ENCODE results near the gene PTGIR. TPM values are rescaled to one million over a fixed set of nuclear protein-coding genes. Genes with fewer than 3 reads are reported as not detected.
A peak's percentile ranks its signal among the peaks of the same experiment; 100 is the strongest.

Gene PTGIR
- total RNA-seq, 1 donor from 2014 or later: not detected

DNA sequence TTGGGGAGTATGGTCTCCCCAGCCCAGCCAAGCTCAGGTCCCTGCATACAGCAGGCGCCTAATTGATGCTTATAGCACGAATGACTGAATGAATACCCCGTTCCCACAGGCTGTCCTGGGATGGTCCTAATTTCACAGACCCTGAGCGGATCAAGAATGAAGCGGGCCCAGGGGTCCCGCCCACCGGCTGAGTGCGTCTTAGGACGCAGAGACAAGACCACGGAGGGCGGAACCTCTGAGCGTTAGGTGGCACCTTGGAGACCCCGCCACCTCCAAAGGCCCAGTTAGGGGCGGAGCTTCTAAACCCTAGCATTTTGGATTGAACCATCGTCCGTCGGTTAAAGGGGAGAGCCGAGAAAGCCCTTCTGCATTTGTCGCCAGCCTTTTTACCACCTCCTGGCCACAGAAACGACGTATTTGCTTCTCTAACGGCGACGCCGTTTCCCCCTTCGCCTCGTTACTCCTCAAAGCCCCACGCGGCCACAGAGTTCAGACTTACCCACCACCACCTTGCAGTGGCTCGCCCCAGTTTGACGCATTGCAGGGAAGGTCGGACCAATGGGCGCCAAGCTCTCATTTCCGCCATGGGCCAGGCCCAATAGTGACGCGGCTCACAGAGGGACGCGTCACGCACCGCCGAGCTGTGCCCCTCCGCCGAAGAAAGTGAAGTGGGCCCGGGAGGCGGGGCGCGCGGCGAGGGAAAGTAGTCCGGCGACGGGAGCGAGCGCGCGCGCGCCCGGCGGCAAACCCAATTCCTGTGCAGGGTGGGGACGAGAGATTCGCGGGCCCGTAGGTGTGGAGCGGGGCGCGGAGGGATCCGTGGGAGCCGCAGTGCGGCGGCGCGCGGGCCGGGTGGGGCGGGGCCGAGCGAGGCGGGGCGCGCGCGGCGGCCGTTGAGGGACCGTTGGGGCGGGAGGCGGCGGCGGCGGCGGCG, 24.2 kb downstream of the PTGIR start:
- TF ChIP-seq, protein P1, sequence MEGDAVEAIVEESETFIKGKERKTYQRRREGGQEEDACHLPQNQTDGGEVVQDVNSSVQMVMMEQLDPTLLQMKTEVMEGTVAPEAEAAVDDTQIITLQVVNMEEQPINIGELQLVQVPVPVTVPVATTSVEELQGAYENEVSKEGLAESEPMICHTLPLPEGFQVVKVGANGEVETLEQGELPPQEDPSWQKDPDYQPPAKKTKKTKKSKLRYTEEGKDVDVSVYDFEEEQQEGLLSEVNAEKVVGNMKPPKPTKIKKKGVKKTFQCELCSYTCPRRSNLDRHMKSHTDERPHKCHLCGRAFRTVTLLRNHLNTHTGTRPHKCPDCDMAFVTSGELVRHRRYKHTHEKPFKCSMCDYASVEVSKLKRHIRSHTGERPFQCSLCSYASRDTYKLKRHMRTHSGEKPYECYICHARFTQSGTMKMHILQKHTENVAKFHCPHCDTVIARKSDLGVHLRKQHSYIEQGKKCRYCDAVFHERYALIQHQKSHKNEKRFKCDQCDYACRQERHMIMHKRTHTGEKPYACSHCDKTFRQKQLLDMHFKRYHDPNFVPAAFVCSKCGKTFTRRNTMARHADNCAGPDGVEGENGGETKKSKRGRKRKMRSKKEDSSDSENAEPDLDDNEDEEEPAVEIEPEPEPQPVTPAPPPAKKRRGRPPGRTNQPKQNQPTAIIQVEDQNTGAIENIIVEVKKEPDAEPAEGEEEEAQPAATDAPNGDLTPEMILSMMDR (conservative IDR thresholded peaks at IDR 0.05): no peak
- DNase-seq (ENCODE audit: low read depth, low spot score): peak; percentile 99
- H3K4me3 Mint-ChIP-seq: peak overlapping the region; percentile 100
- H3K4me1 Mint-ChIP-seq: peaks cover 30% of the 10 kb centered on the region
- H3K36me3 Mint-ChIP-seq (ENCODE audit: low read depth): peaks cover 7% of the 10 kb centered on the region
- no peaks in the 10 kb centered on the region for H3K27me3 Mint-ChIP-seq (ENCODE audit: low read depth)
- peaks cover 9% of the 10 kb centered on the region for H3K9me3 Mint-ChIP-seq
- H3K27ac Mint-ChIP-seq (ENCODE audit: unreplicated experiment): peak overlapping the region; percentile 100

DNA sequence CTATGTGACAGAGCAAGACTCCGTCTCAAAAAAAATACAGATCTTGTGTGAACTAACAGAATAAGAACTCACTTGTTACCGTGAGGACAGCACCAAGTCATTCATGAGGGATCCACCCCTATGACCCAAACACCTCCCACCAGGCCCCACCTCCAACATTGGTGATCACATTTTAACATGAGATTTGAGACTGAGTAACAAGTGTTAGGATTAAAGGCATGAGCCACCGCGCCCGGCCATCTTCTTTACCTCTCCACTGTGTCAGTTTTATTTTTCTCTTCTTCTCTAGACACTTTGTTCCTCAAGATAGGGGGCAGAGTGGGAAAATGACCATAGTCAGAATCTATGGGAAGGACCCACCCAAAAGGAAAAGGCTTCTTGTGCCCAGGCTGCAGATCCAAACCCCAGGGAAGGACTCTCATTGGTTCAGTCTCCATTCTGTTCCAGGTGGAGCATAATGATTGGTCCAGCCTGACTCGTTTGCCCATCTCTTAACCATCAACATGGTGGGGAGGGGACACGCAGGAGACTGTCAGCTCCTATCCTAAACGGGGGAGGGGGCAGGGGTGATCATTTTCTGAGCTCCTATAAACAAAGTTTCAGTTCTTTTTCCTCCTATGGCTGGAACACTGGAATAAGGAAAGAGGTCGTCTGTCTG, 25.0 kb downstream of the PTGIR start:
- Mint-ChIP-seq H3K36me3 (ENCODE audit: low read depth) (peaks cover 7% of the 10 kb centered on the region), H3K4me3 (peak overlapping the region; percentile 100), H3K27ac (ENCODE audit: unreplicated experiment) (peak overlapping the region; percentile 100), H3K4me1 (peaks cover 30% of the 10 kb centered on the region), H3K27me3 (ENCODE audit: low read depth) (no peaks in the 10 kb centered on the region), H3K9me3 (peaks cover 9% of the 10 kb centered on the region)
- no peak for DNase-seq (ENCODE audit: low read depth, low spot score)
- TF ChIP-seq, protein P1 (conservative IDR thresholded peaks at IDR 0.05): no peak

GRCh38 chr19:46598372-46598917, 26.4 kb downstream of the PTGIR start:
- TF ChIP-seq, protein P1 (conservative IDR thresholded peaks at IDR 0.05): no peak
- no peak for DNase-seq (ENCODE audit: low read depth, low spot score)
- Mint-ChIP-seq H3K36me3 (ENCODE audit: low read depth) (peaks cover 7% of the 10 kb centered on the region), H3K4me3 (peak overlapping the region; percentile 2), H3K4me1 (peaks cover 27% of the 10 kb centered on the region), H3K9me3 (peaks cover 9% of the 10 kb centered on the region), H3K27ac (ENCODE audit: unreplicated experiment) (no peak overlapping the region), H3K27me3 (ENCODE audit: low read depth) (no peaks in the 10 kb centered on the region)

- no peak overlapping the region for H3K4me3 Mint-ChIP-seq
- peaks cover 7% of the 10 kb centered on the region for H3K36me3 Mint-ChIP-seq (ENCODE audit: low read depth)
- no peak for DNase-seq (ENCODE audit: low read depth, low spot score)
- H3K4me1 Mint-ChIP-seq: peaks cover 11% of the 10 kb centered on the region
- H3K27me3 Mint-ChIP-seq (ENCODE audit: low read depth): no peaks in the 10 kb centered on the region
- H3K27ac Mint-ChIP-seq (ENCODE audit: unreplicated experiment): no peak overlapping the region
- peaks cover 9% of the 10 kb centered on the region for H3K9me3 Mint-ChIP-seq
- TF ChIP-seq, protein P1 (conservative IDR thresholded peaks at IDR 0.05): no peak
Observed at GRCh38 chr19:46596008-46596407, 28.9 kb downstream of the PTGIR start.

- Mint-ChIP-seq H3K27ac (ENCODE audit: unreplicated experiment) (no peak overlapping the region), H3K4me3 (no peak overlapping the region), H3K27me3 (ENCODE audit: low read depth) (peaks cover 7% of the 10 kb centered on the region), H3K4me1 (no peaks in the 10 kb centered on the region), H3K9me3 (no peaks in the 10 kb centered on the region), H3K36me3 (ENCODE audit: low read depth) (no peaks in the 10 kb centered on the region)
- no peak for DNase-seq (ENCODE audit: low read depth, low spot score)
- TF ChIP-seq, protein P1 (conservative IDR thresholded peaks at IDR 0.05): no peak
Observed at GRCh38 chr19:46591870-46592269, 33.0 kb downstream of the PTGIR start.

Data from neural crest cell (in vitro differentiated cells).